GM12872 (cell line): ENCODE measurements around the gene PDZK1.

Experiments used
- CTCF ChIP-seq: IDR thresholded peaks from 3 replicates; pipeline ENCODE4 v1.5.1; 2011; ENCODE audit warnings: low read depth, mild to moderate bottlenecking, low read length, moderate library complexity; ENCODE audit not compliant: insufficient read depth

Gene PDZK1

GRCh38 chr1:145702826-145703225, 4.3 kb downstream of the PDZK1 start:
- no peak for TF ChIP-seq CTCF

- TF ChIP-seq CTCF: no peak
Measured at GRCh38 chr1:145702052-145702451, 5.1 kb downstream of the PDZK1 start.

GRCh38 chr1:145701306-145701862, 5.8 kb downstream of the PDZK1 start:
- no peak for TF ChIP-seq CTCF

GRCh38 chr1:145696630-145696960, 10.6 kb downstream of the PDZK1 start:
- TF ChIP-seq CTCF: no peak

- no peak for TF ChIP-seq CTCF
Measured at GRCh38 chr1:145695821-145696629, 11.1 kb downstream of the PDZK1 start.

GRCh38 chr1:145692785-145693443, 14.3 kb downstream of the PDZK1 start:
- TF ChIP-seq CTCF: no peak
